ENCODE results near the gene TAGLN3.

Gene TAGLN3

DNA sequence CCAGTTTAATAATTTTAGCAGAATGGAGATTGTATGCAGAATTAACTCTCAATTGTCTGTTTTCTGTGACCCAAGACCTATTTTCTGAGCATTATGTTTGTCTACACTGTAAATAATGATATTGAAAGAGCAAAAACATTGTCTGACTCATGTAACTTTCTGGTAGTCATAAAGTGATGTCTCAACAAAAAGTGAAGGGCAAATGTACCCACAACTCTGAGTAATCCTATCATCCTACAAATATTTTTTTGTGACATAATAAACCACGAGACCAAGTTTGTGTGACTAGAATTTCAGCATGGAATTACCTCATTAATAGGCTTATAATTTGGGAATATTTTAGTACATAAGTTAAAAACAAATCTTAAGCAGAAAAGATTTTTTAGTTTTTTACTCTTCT is 35.3 kb upstream of the TAGLN3 start:
- Histone ChIP-seq H3K9ac (ENCODE audit: low read length) (no peak overlapping the region), H4K8ac (ENCODE audit: low read depth, low read length) (no peak overlapping the region), H3K79me2 (ENCODE audit: control insufficient read depth, insufficient read depth, low read length) (no peaks in the 10 kb centered on the region), H2AK5ac (ENCODE audit: low read length) (no peak overlapping the region), H3K56ac (ENCODE audit: low read length) (no peak overlapping the region), H2BK120ac (ENCODE audit: low read depth, low read length) (no peak overlapping the region), H3K79me1 (ENCODE audit: low read length) (no peaks in the 10 kb centered on the region), H3K23ac (ENCODE audit: low read length) (no peak overlapping the region), H3K4me2 (ENCODE audit: low read length) (no peak overlapping the region), H2BK5ac (ENCODE audit: low read length) (no peak overlapping the region), H4K5ac (ENCODE audit: low read length) (no peak overlapping the region), H3K27me3 (ENCODE audit: insufficient read depth, low read length, poor library complexity) (no peaks in the 10 kb centered on the region), H2BK15ac (replicated peaks; ENCODE audit: low read depth) (no peak overlapping the region), H3K4me3 (ENCODE audit: low read length) (no peak overlapping the region), H3K4ac (ENCODE audit: low read depth, low read length) (no peak overlapping the region), H3K36me3 (ENCODE audit: control insufficient read depth, insufficient read depth, low read length) (no peaks in the 10 kb centered on the region), H3K27ac (ENCODE audit: low read depth, low read length) (no peak overlapping the region), H3K18ac (ENCODE audit: low read length) (no peak overlapping the region), H3K4me1 (ENCODE audit: control insufficient read depth, low read depth, low read length) (no peaks in the 10 kb centered on the region)
- DNase-seq, result no peak
- no CpG with 5 or more reads among the region's 1 CpG for WGBS (ENCODE audit: extremely low coverage, insufficient coverage, low lambda C conversion rate)

DNA sequence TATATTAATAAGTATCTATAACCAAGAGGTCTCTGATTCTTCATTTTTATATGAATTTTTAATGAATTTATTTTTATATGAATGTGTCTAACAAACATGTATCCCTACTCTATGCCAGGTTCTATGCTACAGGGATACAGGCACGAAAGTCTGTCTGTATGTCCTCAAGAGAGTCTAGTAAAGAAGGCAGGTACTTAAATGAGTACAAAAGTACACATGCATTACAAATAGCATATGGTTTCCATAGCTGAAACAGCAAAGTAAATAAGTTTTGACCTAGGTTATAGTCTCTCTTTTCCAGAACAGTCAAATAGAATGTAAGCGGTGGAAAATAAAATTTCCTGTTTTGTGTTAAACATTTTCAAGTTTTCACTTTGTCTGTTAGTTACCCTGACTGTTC is 33.2 kb upstream of the TAGLN3 start:
- Histone ChIP-seq H3K4me1 (ENCODE audit: control insufficient read depth, low read depth, low read length) (no peaks in the 10 kb centered on the region), H2BK120ac (ENCODE audit: low read depth, low read length) (no peak overlapping the region), H3K56ac (ENCODE audit: low read length) (no peak overlapping the region), H3K23ac (ENCODE audit: low read length) (no peak overlapping the region), H3K9ac (ENCODE audit: low read length) (no peak overlapping the region), H3K4me2 (ENCODE audit: low read length) (no peak overlapping the region), H2AK5ac (ENCODE audit: low read length) (no peak overlapping the region), H3K79me2 (ENCODE audit: control insufficient read depth, insufficient read depth, low read length) (no peaks in the 10 kb centered on the region), H3K18ac (ENCODE audit: low read length) (no peak overlapping the region), H4K5ac (ENCODE audit: low read length) (no peak overlapping the region), H3K36me3 (ENCODE audit: control insufficient read depth, insufficient read depth, low read length) (no peaks in the 10 kb centered on the region), H3K79me1 (ENCODE audit: low read length) (no peaks in the 10 kb centered on the region), H2BK5ac (ENCODE audit: low read length) (no peak overlapping the region), H2BK15ac (replicated peaks; ENCODE audit: low read depth) (no peak overlapping the region), H4K8ac (ENCODE audit: low read depth, low read length) (no peak overlapping the region), H3K27ac (ENCODE audit: low read depth, low read length) (no peak overlapping the region), H3K27me3 (ENCODE audit: insufficient read depth, low read length, poor library complexity) (no peaks in the 10 kb centered on the region), H3K4ac (ENCODE audit: low read depth, low read length) (no peak overlapping the region), H3K4me3 (ENCODE audit: low read length) (no peak overlapping the region)
- no CpG with 5 or more reads among the region's 2 CpGs for WGBS (ENCODE audit: extremely low coverage, insufficient coverage, low lambda C conversion rate)
- DNase-seq, result no peak

DNA sequence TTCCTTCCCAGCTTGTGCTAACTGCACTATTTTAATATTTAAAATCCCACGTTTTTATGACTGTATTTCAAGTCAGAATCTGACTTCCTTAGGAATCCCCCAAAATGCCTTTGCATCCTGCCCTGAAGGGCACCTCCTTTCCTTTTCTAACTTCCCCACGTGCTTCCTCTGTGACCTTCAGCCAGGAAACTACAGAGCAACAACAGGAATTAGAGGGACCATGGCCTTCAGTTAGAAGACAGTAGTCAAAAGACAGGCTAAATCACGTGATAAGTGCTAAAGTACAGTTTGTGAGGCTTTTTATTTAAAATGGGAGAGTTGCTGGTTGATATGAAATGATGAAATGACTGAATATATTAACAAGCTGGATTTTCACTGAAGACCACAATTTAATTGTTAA is 31.7 kb upstream of the TAGLN3 start:
- Histone ChIP-seq H3K18ac (ENCODE audit: low read length) (no peak overlapping the region), H2BK5ac (ENCODE audit: low read length) (no peak overlapping the region), H3K4me2 (ENCODE audit: low read length) (no peak overlapping the region), H2BK15ac (replicated peaks; ENCODE audit: low read depth) (no peak overlapping the region), H3K27ac (ENCODE audit: low read depth, low read length) (no peak overlapping the region), H2AK5ac (ENCODE audit: low read length) (no peak overlapping the region), H3K79me2 (ENCODE audit: control insufficient read depth, insufficient read depth, low read length) (no peaks in the 10 kb centered on the region), H2BK120ac (ENCODE audit: low read depth, low read length) (no peak overlapping the region), H3K4me3 (ENCODE audit: low read length) (no peak overlapping the region), H4K5ac (ENCODE audit: low read length) (no peak overlapping the region), H3K56ac (ENCODE audit: low read length) (no peak overlapping the region), H4K8ac (ENCODE audit: low read depth, low read length) (no peak overlapping the region), H3K9ac (ENCODE audit: low read length) (no peak overlapping the region), H3K23ac (ENCODE audit: low read length) (no peak overlapping the region), H3K79me1 (ENCODE audit: low read length) (no peaks in the 10 kb centered on the region), H3K4ac (ENCODE audit: low read depth, low read length) (no peak overlapping the region), H3K4me1 (ENCODE audit: control insufficient read depth, low read depth, low read length) (no peaks in the 10 kb centered on the region), H3K27me3 (ENCODE audit: insufficient read depth, low read length, poor library complexity) (no peaks in the 10 kb centered on the region), H3K36me3 (ENCODE audit: control insufficient read depth, insufficient read depth, low read length) (no peaks in the 10 kb centered on the region)
- WGBS (ENCODE audit: extremely low coverage, insufficient coverage, low lambda C conversion rate), result no CpG with 5 or more reads among the region's 3 CpGs
- DNase-seq, result no peak

DNA sequence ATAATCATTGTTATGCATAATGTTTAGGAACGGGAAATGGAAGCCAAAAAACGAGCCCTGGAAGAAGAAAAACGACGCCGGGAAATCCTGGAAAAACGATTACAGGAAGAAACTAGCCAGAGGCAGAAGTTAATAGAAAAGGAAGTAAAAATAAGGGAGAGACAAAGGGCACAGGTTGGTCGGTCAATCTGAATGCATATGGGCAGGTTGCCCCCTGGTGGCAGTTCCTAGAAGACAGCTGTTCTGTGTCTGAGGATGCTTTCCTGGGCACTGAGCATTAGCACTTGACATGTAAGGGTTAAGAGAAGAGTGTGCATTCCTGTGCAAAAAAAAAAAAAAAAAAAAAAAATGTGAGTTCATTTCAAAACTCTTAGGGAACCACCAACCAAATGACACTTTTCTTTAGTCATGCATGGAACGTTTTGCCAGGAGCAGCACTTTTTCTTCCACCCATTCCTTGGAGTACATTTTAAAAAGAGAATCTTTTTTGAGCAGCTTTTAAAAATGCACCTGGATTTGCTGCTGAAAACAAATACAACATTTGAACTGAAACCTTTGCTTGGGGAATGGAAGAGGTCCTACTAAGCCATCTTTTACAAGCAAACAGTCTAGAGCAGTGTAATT is 31.0 kb upstream of the TAGLN3 start:
- Histone ChIP-seq H3K27ac (ENCODE audit: low read depth, low read length) (no peak overlapping the region), H4K5ac (ENCODE audit: low read length) (no peak overlapping the region), H3K79me1 (ENCODE audit: low read length) (no peaks in the 10 kb centered on the region), H3K27me3 (ENCODE audit: insufficient read depth, low read length, poor library complexity) (no peaks in the 10 kb centered on the region), H3K18ac (ENCODE audit: low read length) (no peak overlapping the region), H3K79me2 (ENCODE audit: control insufficient read depth, insufficient read depth, low read length) (no peaks in the 10 kb centered on the region), H2BK120ac (ENCODE audit: low read depth, low read length) (no peak overlapping the region), H3K56ac (ENCODE audit: low read length) (no peak overlapping the region), H3K23ac (ENCODE audit: low read length) (no peak overlapping the region), H3K9ac (ENCODE audit: low read length) (no peak overlapping the region), H3K4me1 (ENCODE audit: control insufficient read depth, low read depth, low read length) (no peaks in the 10 kb centered on the region), H3K4me3 (ENCODE audit: low read length) (no peak overlapping the region), H3K36me3 (ENCODE audit: control insufficient read depth, insufficient read depth, low read length) (no peaks in the 10 kb centered on the region), H2AK5ac (ENCODE audit: low read length) (no peak overlapping the region), H3K4me2 (ENCODE audit: low read length) (no peak overlapping the region), H3K4ac (ENCODE audit: low read depth, low read length) (no peak overlapping the region), H2BK15ac (replicated peaks; ENCODE audit: low read depth) (no peak overlapping the region), H4K8ac (ENCODE audit: low read depth, low read length) (no peak overlapping the region), H2BK5ac (ENCODE audit: low read length) (no peak overlapping the region)
- peak; percentile 85 for DNase-seq
- WGBS (ENCODE audit: extremely low coverage, insufficient coverage, low lambda C conversion rate), result no CpG with 5 or more reads among the region's 8 CpGs

DNA sequence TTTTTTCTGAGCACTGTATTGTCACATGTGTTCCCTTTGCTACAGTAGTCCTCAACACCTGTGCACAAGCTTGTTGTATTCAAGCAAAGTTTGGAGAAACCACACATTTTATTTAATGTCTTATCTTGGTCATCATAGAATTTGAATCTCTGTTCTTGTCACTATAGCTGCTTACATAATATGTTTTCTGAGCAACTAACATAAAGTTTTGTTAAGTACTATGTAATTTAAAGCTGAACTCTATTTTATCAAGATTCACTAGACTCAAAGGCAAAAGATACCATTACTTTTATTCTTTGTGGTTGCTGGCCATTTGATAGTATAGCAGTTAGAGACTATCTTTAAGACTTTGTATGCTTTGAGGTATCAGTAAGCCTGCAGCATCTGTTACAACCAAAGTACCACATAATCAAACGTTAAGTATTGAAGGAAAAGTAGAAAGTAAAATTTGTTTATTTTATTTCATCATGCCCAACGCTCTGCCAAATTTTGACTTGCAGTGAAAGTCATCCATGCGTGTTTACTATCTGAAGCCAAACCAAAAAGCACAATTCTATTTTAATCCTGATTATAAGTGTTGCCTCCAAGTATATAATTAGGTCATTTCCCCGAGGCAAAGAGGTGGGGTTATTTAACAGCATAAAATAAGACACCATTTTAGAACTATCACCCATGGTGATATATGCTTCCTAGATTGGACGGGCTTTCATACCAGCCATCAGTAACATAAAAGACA is 30.2 kb upstream of the TAGLN3 start:
- Histone ChIP-seq H2BK15ac (replicated peaks; ENCODE audit: low read depth) (no peak overlapping the region), H3K36me3 (ENCODE audit: control insufficient read depth, insufficient read depth, low read length) (no peaks in the 10 kb centered on the region), H3K4me3 (ENCODE audit: low read length) (no peak overlapping the region), H2BK120ac (ENCODE audit: low read depth, low read length) (no peak overlapping the region), H3K18ac (ENCODE audit: low read length) (no peak overlapping the region), H3K79me1 (ENCODE audit: low read length) (no peaks in the 10 kb centered on the region), H4K5ac (ENCODE audit: low read length) (no peak overlapping the region), H3K27ac (ENCODE audit: low read depth, low read length) (no peak overlapping the region), H2BK5ac (ENCODE audit: low read length) (no peak overlapping the region), H3K9ac (ENCODE audit: low read length) (no peak overlapping the region), H3K56ac (ENCODE audit: low read length) (no peak overlapping the region), H3K23ac (ENCODE audit: low read length) (no peak overlapping the region), H3K79me2 (ENCODE audit: control insufficient read depth, insufficient read depth, low read length) (no peaks in the 10 kb centered on the region), H3K27me3 (ENCODE audit: insufficient read depth, low read length, poor library complexity) (no peaks in the 10 kb centered on the region), H3K4me1 (ENCODE audit: control insufficient read depth, low read depth, low read length) (no peaks in the 10 kb centered on the region), H3K4me2 (ENCODE audit: low read length) (no peak overlapping the region), H4K8ac (ENCODE audit: low read depth, low read length) (no peak overlapping the region), H3K4ac (ENCODE audit: low read depth, low read length) (no peak overlapping the region), H2AK5ac (ENCODE audit: low read length) (no peak overlapping the region)
- WGBS (ENCODE audit: extremely low coverage, insufficient coverage, low lambda C conversion rate), result no CpG with 5 or more reads among the region's 5 CpGs
- no peak for DNase-seq

DNA sequence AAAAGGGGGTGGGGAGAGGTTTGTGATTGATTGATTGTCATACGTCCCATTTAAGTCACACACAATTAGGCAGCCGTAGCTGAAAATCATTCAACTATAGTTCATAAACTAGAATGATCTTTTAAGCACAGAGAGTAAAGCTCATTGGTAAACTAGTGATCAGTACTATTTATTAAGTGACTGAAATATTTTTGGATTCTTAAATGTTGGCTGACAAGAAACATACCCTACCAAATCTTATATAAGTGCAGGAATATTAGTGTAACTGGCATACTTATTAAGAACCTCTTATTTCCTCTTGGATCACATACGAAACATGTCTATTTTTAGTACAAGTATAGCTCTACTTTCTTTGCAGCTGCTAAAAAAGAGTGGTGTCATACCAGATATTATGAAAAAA is 28.3 kb upstream of the TAGLN3 start:
- Histone ChIP-seq H2BK5ac (ENCODE audit: low read length) (no peak overlapping the region), H3K4me2 (ENCODE audit: low read length) (no peak overlapping the region), H3K4ac (ENCODE audit: low read depth, low read length) (no peak overlapping the region), H2BK120ac (ENCODE audit: low read depth, low read length) (no peak overlapping the region), H3K79me1 (ENCODE audit: low read length) (no peaks in the 10 kb centered on the region), H3K9ac (ENCODE audit: low read length) (no peak overlapping the region), H3K27me3 (ENCODE audit: insufficient read depth, low read length, poor library complexity) (no peaks in the 10 kb centered on the region), H3K36me3 (ENCODE audit: control insufficient read depth, insufficient read depth, low read length) (peaks cover 2% of the 10 kb centered on the region), H4K8ac (ENCODE audit: low read depth, low read length) (no peak overlapping the region), H3K79me2 (ENCODE audit: control insufficient read depth, insufficient read depth, low read length) (no peaks in the 10 kb centered on the region), H2BK15ac (replicated peaks; ENCODE audit: low read depth) (no peak overlapping the region), H3K18ac (ENCODE audit: low read length) (no peak overlapping the region), H2AK5ac (ENCODE audit: low read length) (no peak overlapping the region), H3K27ac (ENCODE audit: low read depth, low read length) (no peak overlapping the region), H3K4me3 (ENCODE audit: low read length) (no peak overlapping the region), H3K23ac (ENCODE audit: low read length) (no peak overlapping the region), H3K4me1 (ENCODE audit: control insufficient read depth, low read depth, low read length) (no peaks in the 10 kb centered on the region), H4K5ac (ENCODE audit: low read length) (no peak overlapping the region), H3K56ac (ENCODE audit: low read length) (no peak overlapping the region)
- no CpG with 5 or more reads among the region's 3 CpGs for WGBS (ENCODE audit: extremely low coverage, insufficient coverage, low lambda C conversion rate)
- no peak for DNase-seq

Data from mesendoderm (in vitro differentiated cells).